ENCODE results near the gene GSPT1.

GSPT1 gene

GRCh38 chr16:11907160-11907970 lies 8.4 kb downstream of the GSPT1 start:
- no peak overlapping the region for H3K4me3 ChIP-seq (replicated peaks; ENCODE audit: low read depth, low read length)
- no peak for DNase-seq (ENCODE audit: extremely low read depth, low read depth)
- TF ChIP-seq CTCF (IDR thresholded peaks at IDR 0.05; ENCODE audit: low read depth, low read length, missing control alignments), result no peak

GRCh38 chr16:11903906-11904305 lies 11.8 kb downstream of the GSPT1 start:
- no peak for TF ChIP-seq CTCF (IDR thresholded peaks at IDR 0.05; ENCODE audit: low read depth, low read length, missing control alignments)
- no peak overlapping the region for H3K4me3 ChIP-seq (replicated peaks; ENCODE audit: low read depth, low read length)
- DNase-seq (ENCODE audit: extremely low read depth, low read depth), result no peak

- no peak overlapping the region for H3K4me3 ChIP-seq (replicated peaks; ENCODE audit: low read depth, low read length)
- TF ChIP-seq CTCF (IDR thresholded peaks at IDR 0.05; ENCODE audit: low read depth, low read length, missing control alignments), result no peak
- DNase-seq (ENCODE audit: extremely low read depth, low read depth), result no peak
These were observed 14.7 kb downstream of the GSPT1 start for GRCh38 chr16:11901091-11901490.

- DNase-seq (ENCODE audit: extremely low read depth, low read depth), result no peak
- no peak overlapping the region for H3K4me3 ChIP-seq (replicated peaks; ENCODE audit: low read depth, low read length)
- no peak for TF ChIP-seq CTCF (IDR thresholded peaks at IDR 0.05; ENCODE audit: low read depth, low read length, missing control alignments)
These were observed 19.1 kb downstream of the GSPT1 start for GRCh38 chr16:11896486-11897176.

- TF ChIP-seq CTCF (IDR thresholded peaks at IDR 0.05; ENCODE audit: low read depth, low read length, missing control alignments), result no peak
- DNase-seq (ENCODE audit: extremely low read depth, low read depth), result no peak
- H3K4me3 ChIP-seq (replicated peaks; ENCODE audit: low read depth, low read length), result no peak overlapping the region
These were observed 22.2 kb downstream of the GSPT1 start for GRCh38 chr16:11893571-11893970.

- no peak for TF ChIP-seq CTCF (IDR thresholded peaks at IDR 0.05; ENCODE audit: low read depth, low read length, missing control alignments)
- H3K4me3 ChIP-seq (replicated peaks; ENCODE audit: low read depth, low read length), result no peak overlapping the region
- DNase-seq (ENCODE audit: extremely low read depth, low read depth), result no peak
These were observed 23.0 kb downstream of the GSPT1 start for GRCh38 chr16:11892761-11893160.

All from HFF-Myc (cell line).